Tibial artery (tissue), 4 donors: ENCODE measurements around the gene SLC24A2.

Experiments used
- DNase-seq, 2 donors: peaks; one replicate each; pipeline ENCODE4 v3.0.0-alpha.2; 2019
- H3K27ac ChIP-seq, 2 donors: fragments of 200-600 bp; sonication (generic) in 1 of 2; 1 replicate in 1 of 2; 2 replicates in 1 of 2; pipeline ENCODE4 v1.5.1; 2018 to 2019; ENCODE audit warnings: mild to moderate bottlenecking in 1 of 2
- H3K27me3 ChIP-seq, 2 donors: fragments of 200-600 bp; sonication (generic) in 1 of 2; one replicate each; pipeline versions ENCODE4 v1.5.1 to v1.6.0; 2016 to 2019
- H3K36me3 ChIP-seq, 3 donors: fragments of 200-600 bp; sonication (generic) in 2 of 3; one replicate each; pipeline ENCODE4 v1.5.1; 2016 to 2019; ENCODE audit warnings: mild to moderate bottlenecking in 2 of 3
- H3K4me1 ChIP-seq, 4 donors: fragments of 200-600 bp; sonication (generic) in 2 of 4; 1 replicate in 3 of 4; 2 replicates in 1 of 4; pipeline ENCODE4 v1.5.1; 2016 to 2019
- H3K4me3 ChIP-seq, 2 donors: fragments of 200-600 bp; sonication (generic) in 1 of 2; 1 replicate in 1 of 2; 2 replicates in 1 of 2; pipeline ENCODE4 v1.5.1; 2018 to 2019; ENCODE audit warnings: mild to moderate bottlenecking in 2 of 2
- H3K9me3 ChIP-seq, 3 donors: fragments of 200-600 bp; sonication (generic) in 1 of 3; one replicate each; pipeline ENCODE4 v1.5.1; 2016 to 2019
- CTCF ChIP-seq, 2 experiments: fragments of 200-600 bp in 1 of 2; fragments of 450-650 bp in 1 of 2; IDR thresholded peaks; one replicate each; pipeline ENCODE4 v1.5.1; 2017 to 2019; ENCODE audit warnings: antibody characterized with exemption in 2 of 2, mild to moderate bottlenecking in 1 of 2, moderate library complexity in 1 of 2
- intact Hi-C: fragments of 100-400 bp; cut with DNase I; formaldehyde crosslinking; loops from one replicate; pipeline ENCODE4 v1.15.0; 2023; ENCODE audit warnings: low total_unique reads

Gene SLC24A2

DNA sequence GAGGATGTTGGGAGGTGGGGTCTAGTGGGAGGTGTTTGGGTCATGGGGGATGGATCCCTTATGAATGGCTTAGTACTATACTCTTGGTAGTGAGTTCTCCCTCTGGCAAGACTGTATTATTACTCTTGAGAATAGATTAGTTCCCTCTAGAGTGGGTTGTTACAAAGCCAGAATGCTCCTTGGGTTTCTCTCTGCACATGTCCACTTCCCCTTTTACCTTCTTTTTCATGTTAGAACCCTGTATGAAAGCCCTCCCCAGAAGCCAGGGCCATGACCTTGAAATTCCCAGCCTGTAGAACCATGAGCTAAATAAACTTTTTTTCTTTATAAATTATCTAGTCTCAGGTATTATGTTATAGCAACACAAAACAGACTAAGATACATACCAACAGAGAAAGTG is 31.1 kb downstream of the SLC24A2 start:
- Histone ChIP-seq H3K27ac (no peak overlapping the region), H3K27me3 (no peaks in the 10 kb centered on the region), H3K9me3 (no peaks in the 10 kb centered on the region), H3K36me3 (no peaks in the 10 kb centered on the region), H3K4me1 (no peaks in the 10 kb centered on the region), H3K4me3 (no peak overlapping the region)
- no peak for DNase-seq
- no peak for TF ChIP-seq CTCF (IDR thresholded peaks at IDR 0.05)
- intact Hi-C loops, result no loop called here

DNA sequence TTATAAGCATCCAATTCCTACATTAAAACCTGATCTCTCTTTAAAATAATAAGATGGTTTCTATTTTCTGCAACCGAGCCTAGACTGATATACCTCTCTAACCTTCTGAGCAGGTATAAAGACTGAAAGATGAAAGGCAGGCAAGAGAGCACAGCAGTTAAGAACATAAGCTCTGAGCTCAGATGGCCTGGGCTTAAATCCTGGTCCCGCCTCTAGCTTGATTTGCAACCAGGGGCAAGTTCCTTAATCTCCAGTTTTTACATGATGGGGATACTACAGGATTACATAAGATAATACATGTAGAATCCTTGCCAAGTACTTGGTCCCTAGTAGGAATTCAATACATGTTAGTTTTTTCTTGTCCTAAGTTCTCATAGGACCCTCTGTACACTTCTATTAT is 33.9 kb downstream of the SLC24A2 start:
- Histone ChIP-seq H3K4me3 (no peak overlapping the region), H3K36me3 (no peaks in the 10 kb centered on the region), H3K27me3 (no peaks in the 10 kb centered on the region), H3K4me1 (no peaks in the 10 kb centered on the region), H3K27ac (no peak overlapping the region), H3K9me3 (no peaks in the 10 kb centered on the region)
- TF ChIP-seq CTCF (IDR thresholded peaks at IDR 0.05), result no peak
- intact Hi-C loops, result no loop called here
- no peak for DNase-seq

- no peaks in the 10 kb centered on the region for H3K9me3 ChIP-seq
- H3K36me3 ChIP-seq, result no peaks in the 10 kb centered on the region
- DNase-seq, result no peak
- intact Hi-C loops, result no loop called here
- H3K4me3 ChIP-seq, result no peak overlapping the region
- no peak for TF ChIP-seq CTCF (IDR thresholded peaks at IDR 0.05)
- no peaks in the 10 kb centered on the region for H3K4me1 ChIP-seq
- H3K27ac ChIP-seq, result no peak overlapping the region
- H3K27me3 ChIP-seq, result no peaks in the 10 kb centered on the region
These were observed 40.3 kb downstream of the SLC24A2 start for GRCh38 chr9:19748278-19749126.

DNA sequence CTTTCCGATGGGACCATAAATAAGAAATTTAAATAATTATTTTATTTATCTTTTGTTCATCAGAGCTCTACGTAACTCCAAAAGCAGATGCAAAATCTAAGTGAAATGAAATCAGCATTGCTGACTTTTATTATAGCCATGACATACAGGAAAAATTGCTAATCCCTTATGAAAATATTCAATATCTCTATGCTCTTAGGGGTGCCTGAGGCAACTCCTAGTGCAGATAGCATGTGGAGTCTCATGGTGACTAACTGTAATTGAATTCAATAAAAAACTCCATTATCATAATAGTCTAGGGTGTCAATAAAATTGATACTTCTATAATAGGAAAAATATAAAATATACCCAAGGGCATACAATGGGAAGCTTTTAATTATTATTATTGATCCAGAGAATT is 42.6 kb downstream of the SLC24A2 start:
- no peak overlapping the region for H3K27ac ChIP-seq
- no peak for DNase-seq
- intact Hi-C loops, result no loop called here
- TF ChIP-seq CTCF (IDR thresholded peaks at IDR 0.05), result no peak
- H3K9me3 ChIP-seq, result no peaks in the 10 kb centered on the region
- no peaks in the 10 kb centered on the region for H3K27me3 ChIP-seq
- H3K36me3 ChIP-seq, result no peaks in the 10 kb centered on the region
- H3K4me3 ChIP-seq, result no peak overlapping the region
- H3K4me1 ChIP-seq, result no peaks in the 10 kb centered on the region

- intact Hi-C loops, result no loop called here
- DNase-seq, result no peak
- Histone ChIP-seq H3K36me3 (no peaks in the 10 kb centered on the region), H3K27ac (no peak overlapping the region), H3K4me1 (no peaks in the 10 kb centered on the region), H3K27me3 (no peaks in the 10 kb centered on the region), H3K4me3 (no peak overlapping the region), H3K9me3 (no peaks in the 10 kb centered on the region)
- TF ChIP-seq CTCF (IDR thresholded peaks at IDR 0.05), result no peak
These were observed 47.7 kb downstream of the SLC24A2 start for GRCh38 chr9:19741178-19741577.
